Lower leg skin (tissue), 4 donors: ENCODE measurements around the gene MKRN2OS. TPM values are rescaled to one million over a fixed set of nuclear protein-coding genes. Genes with fewer than 3 reads are reported as not detected.

Experiments
- DNase-seq, 2 donors: peaks; one replicate each; pipeline ENCODE4 v3.0.0-alpha.2; 2019; ENCODE audit warnings: low spot score in 2 of 2
- H3K4me3 ChIP-seq: fragments of 200-600 bp; sonication (generic); 2 replicates; pipeline ENCODE4 v1.5.1; 2017; ENCODE audit warnings: mild to moderate bottlenecking, low read depth; ENCODE audit not compliant: poor library complexity, severe bottlenecking
- CTCF ChIP-seq, 3 donors: fragments of 450-650 bp; IDR thresholded peaks; one replicate each; pipeline ENCODE4 v1.5.1; 2016; ENCODE audit warnings: antibody characterized with exemption in 3 of 3, mild to moderate bottlenecking in 3 of 3, moderate library complexity in 2 of 3
- POLR2A ChIP-seq, 2 donors: fragments of 450-650 bp; IDR thresholded peaks; one replicate each; pipeline ENCODE4 v1.6.1; 2016 to 2017; ENCODE audit warnings: antibody characterized with exemption in 2 of 2, mild to moderate bottlenecking in 1 of 2, moderate library complexity in 1 of 2
- WGBS, 2 donors: methylation state at CpG; one replicate each; pipeline ENCODE4 v1.1.5; 2018; 5-methylcytosine and 5-hydroxymethylcytosine counted together
- intact Hi-C: fragments of 100-400 bp; cut with DNase I; formaldehyde crosslinking; loops from one replicate; pipeline ENCODE4 v1.15.0; 2023; ENCODE audit warnings: low total_unique reads
- total RNA-seq, 4 donors: library from RNA; depleted of rRNA; stranded (reverse); fragments of >200 nt; gene quantifications; one replicate each; pipeline ENCODE4 v1.1.0, GENCODE V29; 2016

Gene MKRN2OS
- total RNA-seq, 4 donors from 2014 or later = 1.8 to 4.3 (median 3.2) TPM

- H3K4me3 ChIP-seq = no peak overlapping the region
- DNase-seq = no peak
- intact Hi-C loops = no loop called here
- TF ChIP-seq CTCF (IDR thresholded peaks at IDR 0.05) (no peak), POLR2A (IDR thresholded peaks at IDR 0.05) (no peak)
Observed at GRCh38 chr3:12583280-12583679, 38.0 kb upstream of the MKRN2OS start.

GRCh38 chr3:12582730-12583129, 37.4 kb upstream of the MKRN2OS start:
- intact Hi-C loops = no loop called here
- no peak for DNase-seq
- no peak for TF ChIP-seq POLR2A (IDR thresholded peaks at IDR 0.05)
- TF ChIP-seq CTCF (IDR thresholded peaks at IDR 0.05) = no peak
- no peak overlapping the region for H3K4me3 ChIP-seq
- 78 to 84% methylated on average over 4 of the region's 4 CpGs for WGBS, 2 donors

GRCh38 chr3:12579905-12580304, 34.6 kb upstream of the MKRN2OS start:
- H3K4me3 ChIP-seq = no peak overlapping the region
- TF ChIP-seq POLR2A (IDR thresholded peaks at IDR 0.05) (no peak), CTCF (IDR thresholded peaks at IDR 0.05) (no peak)
- WGBS, 2 donors = 57 to 70% methylated on average over 3 of the region's 3 CpGs
- DNase-seq = peak in 1 of 2 donors; percentile 60
- intact Hi-C loops = no loop called here

GRCh38 chr3:12579456-12579855, 34.2 kb upstream of the MKRN2OS start:
- no peak overlapping the region for H3K4me3 ChIP-seq
- intact Hi-C loops = no loop called here
- no peak for TF ChIP-seq POLR2A (IDR thresholded peaks at IDR 0.05)
- TF ChIP-seq CTCF (IDR thresholded peaks at IDR 0.05) = no peak
- DNase-seq = peak in 1 of 2 donors; percentile 63
- WGBS, 2 donors = 89 to 93% methylated on average over 3 of the region's 3 CpGs

GRCh38 chr3:12578742-12579141, 33.4 kb upstream of the MKRN2OS start:
- intact Hi-C loops = no loop called here
- no peak for DNase-seq
- H3K4me3 ChIP-seq = no peak overlapping the region
- TF ChIP-seq CTCF (IDR thresholded peaks at IDR 0.05) = no peak
- no peak for TF ChIP-seq POLR2A (IDR thresholded peaks at IDR 0.05)
- WGBS, 2 donors = 85 to 89% methylated on average over 2 of the region's 2 CpGs

- intact Hi-C loops = no loop called here
- WGBS, 2 donors = 75 to 93% methylated on average over 5 of the region's 5 CpGs
- DNase-seq = no peak
- no peak overlapping the region for H3K4me3 ChIP-seq
- TF ChIP-seq POLR2A (IDR thresholded peaks at IDR 0.05) (no peak), CTCF (IDR thresholded peaks at IDR 0.05) (no peak)
Observed at GRCh38 chr3:12577379-12577778, 32.1 kb upstream of the MKRN2OS start.
